Right atrium auricular region (tissue), 2 donors: Measurements from ENCODE around the gene ZFR2. TPM values are rescaled to one million over a fixed set of nuclear protein-coding genes. Genes with fewer than 3 reads are reported as not detected.

Experiments used
- DNase-seq: peaks from one replicate; pipeline ENCODE4 v3.0.0-alpha.2; 2019; ENCODE audit warnings: low spot score
- H3K27ac ChIP-seq, 2 donors: fragments of 200-600 bp; sonication (generic); 1 replicate in 1 of 2; 2 replicates in 1 of 2; pipeline ENCODE4 v1.5.1; 2016 to 2019
- H3K27me3 ChIP-seq, 2 donors: fragments of 200-600 bp; sonication (generic); one replicate each; pipeline versions ENCODE4 v1.5.1 to v1.6.0; 2017 to 2019
- H3K36me3 ChIP-seq: fragments of 200-600 bp; sonication (generic); one replicate; pipeline ENCODE4 v1.5.1; 2016
- H3K4me1 ChIP-seq, 2 donors: fragments of 200-600 bp; sonication (generic); one replicate each; pipeline versions ENCODE4 v1.5.1 to v1.6.0; 2017 to 2019
- H3K4me3 ChIP-seq, 2 donors: fragments of 200-600 bp; sonication (generic); 1 replicate in 1 of 2; 2 replicates in 1 of 2; pipeline ENCODE4 v1.5.1; 2017 to 2019; ENCODE audit warnings: mild to moderate bottlenecking in 1 of 2, moderate library complexity in 1 of 2
- H3K9me3 ChIP-seq, 2 donors: fragments of 200-600 bp; sonication (generic); one replicate each; pipeline ENCODE4 v1.5.1; 2019
- CTCF ChIP-seq, 2 donors: fragments of 200-600 bp; sonication (generic); IDR thresholded peaks; one replicate each; pipeline ENCODE4 v1.5.1; 2019; ENCODE audit warnings: antibody characterized with exemption in 2 of 2
- total RNA-seq, 2 donors: library from RNA; depleted of rRNA; stranded (reverse); fragments of >200 nt; gene quantifications; one replicate each; pipeline ENCODE4 v1.1.0, GENCODE V29; 2016

ZFR2 gene
- total RNA-seq, 2 donors from 2014 or later, result not detected

- Histone ChIP-seq H3K4me1 (peaks cover 0 to 11% of the 10 kb centered on the region in 2 donors), H3K4me3 (no peak overlapping the region), H3K27me3 (peaks cover 0 to 6% of the 10 kb centered on the region in 2 donors), H3K9me3 (peaks cover 0 to 12% of the 10 kb centered on the region in 2 donors), H3K36me3 (no peaks in the 10 kb centered on the region), H3K27ac (no peak overlapping the region)
- no peak for TF ChIP-seq CTCF (IDR thresholded peaks at IDR 0.05)
- no peak for DNase-seq
These were observed 70.7 kb downstream of the ZFR2 start for GRCh38 chr19:3798137-3798536.

GRCh38 chr19:3796358-3796757 lies 72.5 kb downstream of the ZFR2 start:
- H3K27ac ChIP-seq, result no peak overlapping the region
- no peaks in the 10 kb centered on the region for H3K36me3 ChIP-seq
- no peak for TF ChIP-seq CTCF (IDR thresholded peaks at IDR 0.05)
- peaks cover 0 to 3% of the 10 kb centered on the region in 2 donors for H3K4me1 ChIP-seq
- H3K4me3 ChIP-seq, result no peak overlapping the region
- peaks cover 0 to 12% of the 10 kb centered on the region in 2 donors for H3K9me3 ChIP-seq
- H3K27me3 ChIP-seq, result no peaks in the 10 kb centered on the region
- DNase-seq, result no peak

- Histone ChIP-seq H3K36me3 (no peaks in the 10 kb centered on the region), H3K27ac (no peak overlapping the region), H3K4me3 (no peak overlapping the region), H3K4me1 (no peaks in the 10 kb centered on the region), H3K9me3 (peaks cover 0 to 21% of the 10 kb centered on the region in 2 donors), H3K27me3 (no peaks in the 10 kb centered on the region)
- DNase-seq, result no peak
- no peak for TF ChIP-seq CTCF (IDR thresholded peaks at IDR 0.05)
These were observed 75.0 kb downstream of the ZFR2 start for GRCh38 chr19:3793799-3794198.

GRCh38 chr19:3792114-3792513 lies 76.7 kb downstream of the ZFR2 start:
- H3K27ac ChIP-seq, result no peak overlapping the region
- no peaks in the 10 kb centered on the region for H3K36me3 ChIP-seq
- TF ChIP-seq CTCF (IDR thresholded peaks at IDR 0.05), result no peak
- H3K4me3 ChIP-seq, result no peak overlapping the region
- H3K9me3 ChIP-seq, result peaks cover 0 to 21% of the 10 kb centered on the region in 2 donors
- DNase-seq, result no peak
- no peaks in the 10 kb centered on the region for H3K4me1 ChIP-seq
- no peaks in the 10 kb centered on the region for H3K27me3 ChIP-seq

GRCh38 chr19:3790941-3791340 lies 77.9 kb downstream of the ZFR2 start:
- Histone ChIP-seq H3K4me3 (no peak overlapping the region), H3K27me3 (no peaks in the 10 kb centered on the region), H3K27ac (no peak overlapping the region), H3K36me3 (no peaks in the 10 kb centered on the region), H3K4me1 (peaks cover 0 to 2% of the 10 kb centered on the region in 2 donors), H3K9me3 (peaks cover 0 to 10% of the 10 kb centered on the region in 2 donors)
- DNase-seq, result no peak
- no peak for TF ChIP-seq CTCF (IDR thresholded peaks at IDR 0.05)

GRCh38 chr19:3790209-3790734 lies 78.6 kb downstream of the ZFR2 start:
- H3K27ac ChIP-seq, result no peak overlapping the region
- TF ChIP-seq CTCF (IDR thresholded peaks at IDR 0.05), result no peak
- H3K4me1 ChIP-seq, result peaks cover 0 to 8% of the 10 kb centered on the region in 2 donors
- no peaks in the 10 kb centered on the region for H3K36me3 ChIP-seq
- DNase-seq, result no peak
- H3K9me3 ChIP-seq, result peaks cover 0 to 8% of the 10 kb centered on the region in 2 donors
- H3K27me3 ChIP-seq, result no peaks in the 10 kb centered on the region
- no peak overlapping the region for H3K4me3 ChIP-seq
